Left lung (tissue), 10 donors: ENCODE measurements around the gene TUBGCP6. TPM values are rescaled to one million over a fixed set of nuclear protein-coding genes. Genes with fewer than 3 reads are reported as not detected.

ENCODE experiments used
- ATAC-seq: fragments of 200-7000 bp; cut with Tn5 transposase; one replicate; pipeline ENCODE4 v1.9.1; 2020; ENCODE audit warnings: moderate library complexity
- DNase-seq, 4 donors: peaks; one replicate each; pipeline ENCODE4 v3.0.0-alpha.2; 2013 to 2020
- H3K27ac ChIP-seq, 2 donors: fragments of 200-600 bp; sonication (generic) in 1 of 2; one replicate each; pipeline versions ENCODE4 v1.5.0 to v1.8.0; 2020 to 2021
- H3K27me3 ChIP-seq, 2 donors: fragments of 200-600 bp; sonication (generic) in 1 of 2; one replicate each; pipeline versions ENCODE4 v1.5.0 to v1.8.0; 2020 to 2021
- H3K36me3 ChIP-seq, 2 donors: fragments of 200-600 bp; sonication (generic) in 1 of 2; one replicate each; pipeline versions ENCODE4 v1.5.0 to v1.8.0; 2020 to 2021
- H3K4me1 ChIP-seq, 2 donors: fragments of 200-600 bp; one replicate each; pipeline ENCODE4 v1.8.0; 2021
- H3K4me3 ChIP-seq, 2 donors: fragments of 200-600 bp; sonication (generic) in 1 of 2; one replicate each; pipeline versions ENCODE4 v1.5.0 to v1.8.0; 2020 to 2021; ENCODE audit warnings: mild to moderate bottlenecking in 1 of 2
- H3K9me3 ChIP-seq, 2 donors: fragments of 200-600 bp; sonication (generic) in 1 of 2; one replicate each; pipeline versions ENCODE4 v1.5.0 to v1.8.0; 2020 to 2021
- intact Hi-C, 2 donors: fragments of 100-400 bp; cut with DNase I; formaldehyde crosslinking; loops; one replicate each; pipeline versions ENCODE4 v1.11.2 to v1.14.2; 2022
- polyA plus RNA-seq, 6 donors: library from polyadenylated mRNA; unstranded; fragments of 120-200 nt; gene quantifications; one replicate each; pipeline ENCODE4 v1.2.1, GENCODE V29; 2013; ENCODE audit not compliant: insufficient read length in 6 of 6
- total RNA-seq, 2 donors: library from RNA; stranded (reverse); fragmentation: NEBNext Ultra II Directional; extraction: Animal tissue kit (Norgen Biotek cat#: 25700); gene quantifications; one replicate each; pipeline ENCODE4 v1.2.1, GENCODE V29; 2021
- TF ChIP-seq, protein P1 (sequence below), 2 donors: fragments of 200-600 bp; sonication (generic) in 1 of 2; IDR thresholded peaks; one replicate each; pipeline versions ENCODE4 v1.5.0 to v1.8.0; 2021; ENCODE audit warnings: antibody characterized with exemption in 2 of 2
- donor health status: DM: no; HTN: yes; CAD: no.
- donor health status: DM: no; HTN: no; CAD: no.

TUBGCP6 gene
- total and polyA plus RNA-seq, 8 donors: 37.2 to 50.1 (median 42.7) TPM

DNA sequence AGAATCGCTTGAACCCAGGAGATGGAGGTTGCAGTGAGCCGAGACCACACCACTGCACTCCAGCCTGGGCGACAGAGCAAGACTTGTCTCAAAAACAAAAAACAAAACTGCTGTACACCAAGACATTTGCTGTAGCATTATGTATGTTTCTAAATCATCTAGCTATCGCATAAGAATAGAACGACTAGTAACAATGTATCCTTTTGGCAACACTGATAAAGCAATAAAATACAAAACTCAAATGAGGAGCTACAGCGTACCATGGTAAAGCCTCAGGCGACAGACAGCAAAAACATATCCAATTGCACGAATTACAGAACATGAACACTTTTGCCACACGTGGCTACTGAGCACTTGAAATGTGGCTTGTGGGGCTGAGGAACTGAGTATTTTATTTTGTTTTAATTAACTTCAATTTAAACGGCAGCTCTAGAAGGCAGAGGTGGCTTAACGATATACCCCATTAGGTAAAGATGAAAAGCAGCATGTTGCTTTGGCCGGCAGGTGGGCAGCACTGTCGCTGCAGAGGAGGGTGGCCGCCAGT is 2.3 kb downstream of the TUBGCP6 start:
- TF ChIP-seq, protein P1, sequence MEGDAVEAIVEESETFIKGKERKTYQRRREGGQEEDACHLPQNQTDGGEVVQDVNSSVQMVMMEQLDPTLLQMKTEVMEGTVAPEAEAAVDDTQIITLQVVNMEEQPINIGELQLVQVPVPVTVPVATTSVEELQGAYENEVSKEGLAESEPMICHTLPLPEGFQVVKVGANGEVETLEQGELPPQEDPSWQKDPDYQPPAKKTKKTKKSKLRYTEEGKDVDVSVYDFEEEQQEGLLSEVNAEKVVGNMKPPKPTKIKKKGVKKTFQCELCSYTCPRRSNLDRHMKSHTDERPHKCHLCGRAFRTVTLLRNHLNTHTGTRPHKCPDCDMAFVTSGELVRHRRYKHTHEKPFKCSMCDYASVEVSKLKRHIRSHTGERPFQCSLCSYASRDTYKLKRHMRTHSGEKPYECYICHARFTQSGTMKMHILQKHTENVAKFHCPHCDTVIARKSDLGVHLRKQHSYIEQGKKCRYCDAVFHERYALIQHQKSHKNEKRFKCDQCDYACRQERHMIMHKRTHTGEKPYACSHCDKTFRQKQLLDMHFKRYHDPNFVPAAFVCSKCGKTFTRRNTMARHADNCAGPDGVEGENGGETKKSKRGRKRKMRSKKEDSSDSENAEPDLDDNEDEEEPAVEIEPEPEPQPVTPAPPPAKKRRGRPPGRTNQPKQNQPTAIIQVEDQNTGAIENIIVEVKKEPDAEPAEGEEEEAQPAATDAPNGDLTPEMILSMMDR (IDR thresholded peaks at IDR 0.05): no peak
- no peaks in the 10 kb centered on the region for H3K9me3 ChIP-seq
- no peak for ATAC-seq
- no peaks in the 10 kb centered on the region for H3K27me3 ChIP-seq
- no peak for DNase-seq
- intact Hi-C loops: no loop called here
- H3K4me3 ChIP-seq: peak overlapping the region; percentile 76 to 93
- peaks cover 0 to 38% of the 10 kb centered on the region in 2 donors for H3K36me3 ChIP-seq
- H3K27ac ChIP-seq: no peak overlapping the region
- peaks cover 27 to 58% of the 10 kb centered on the region in 2 donors for H3K4me1 ChIP-seq

DNA sequence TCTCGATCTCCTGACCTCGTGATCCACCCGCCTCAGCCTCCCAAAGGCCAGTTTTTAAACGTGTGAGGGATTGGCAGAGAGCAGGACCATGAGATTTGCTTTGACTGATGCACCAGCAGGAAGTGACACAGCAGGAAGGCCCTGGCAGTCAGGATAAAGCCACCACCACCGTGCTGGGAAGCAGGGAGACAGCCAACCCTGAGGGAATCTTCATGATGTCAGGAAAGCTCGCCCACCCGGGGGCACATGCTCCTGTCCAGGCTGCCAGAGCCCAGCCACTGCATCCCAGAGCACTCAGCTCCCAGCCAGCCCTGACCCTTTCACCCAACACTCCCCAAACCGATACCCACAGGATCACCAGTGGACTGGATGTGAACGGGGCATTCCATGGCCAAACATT is 6.1 kb downstream of the TUBGCP6 start:
- H3K4me1 ChIP-seq: peaks cover 21 to 33% of the 10 kb centered on the region in 2 donors
- DNase-seq: no peak
- H3K4me3 ChIP-seq: no peak overlapping the region
- peaks cover 0 to 35% of the 10 kb centered on the region in 2 donors for H3K36me3 ChIP-seq
- no peaks in the 10 kb centered on the region for H3K27me3 ChIP-seq
- no peaks in the 10 kb centered on the region for H3K9me3 ChIP-seq
- intact Hi-C loops: no loop called here
- no peak overlapping the region for H3K27ac ChIP-seq
- ATAC-seq: no peak
- TF ChIP-seq, protein P1 (IDR thresholded peaks at IDR 0.05): no peak

DNA sequence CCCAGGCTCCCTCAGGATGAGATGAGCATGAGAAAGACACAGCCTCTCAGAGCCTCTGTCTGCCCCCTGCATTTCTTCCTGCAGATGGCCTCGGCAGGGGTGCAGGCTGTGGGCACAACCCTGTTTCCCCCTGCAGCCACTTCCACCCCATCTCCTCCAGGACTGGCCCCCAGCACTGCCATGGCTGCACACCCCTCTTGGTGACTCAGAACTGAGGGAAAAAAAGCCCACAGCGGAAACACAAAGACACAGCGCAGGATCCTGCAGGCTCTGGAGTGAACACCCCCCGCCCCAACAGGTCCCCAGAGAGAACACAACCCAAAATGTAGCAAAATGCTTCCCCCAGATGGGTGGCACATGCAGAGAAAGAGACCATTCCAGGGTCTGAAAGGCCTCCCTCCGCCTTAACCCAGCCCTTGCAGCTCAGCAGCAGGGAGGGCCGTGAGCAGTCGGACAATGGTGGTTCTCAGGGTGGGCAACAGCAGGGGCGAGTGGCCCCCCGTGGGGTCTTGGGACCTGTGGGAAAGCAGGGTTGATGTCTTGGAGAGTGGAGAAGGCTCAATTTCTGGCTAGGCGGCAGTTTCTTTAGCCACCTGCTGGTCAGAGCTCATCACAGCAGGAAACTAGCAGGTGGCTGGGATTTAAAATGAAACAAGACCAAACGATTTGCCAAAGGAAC is 8.0 kb downstream of the TUBGCP6 start:
- ATAC-seq: no peak
- no peak overlapping the region for H3K27ac ChIP-seq
- intact Hi-C loops: no loop called here
- TF ChIP-seq, protein P1 (IDR thresholded peaks at IDR 0.05): peak in 1 of 2 donors; percentile 12
- peaks cover 0 to 53% of the 10 kb centered on the region in 2 donors for H3K36me3 ChIP-seq
- no peaks in the 10 kb centered on the region for H3K27me3 ChIP-seq
- no peak for DNase-seq
- H3K9me3 ChIP-seq: no peaks in the 10 kb centered on the region
- no peak overlapping the region for H3K4me3 ChIP-seq
- peaks cover 8 to 14% of the 10 kb centered on the region in 2 donors for H3K4me1 ChIP-seq

DNA sequence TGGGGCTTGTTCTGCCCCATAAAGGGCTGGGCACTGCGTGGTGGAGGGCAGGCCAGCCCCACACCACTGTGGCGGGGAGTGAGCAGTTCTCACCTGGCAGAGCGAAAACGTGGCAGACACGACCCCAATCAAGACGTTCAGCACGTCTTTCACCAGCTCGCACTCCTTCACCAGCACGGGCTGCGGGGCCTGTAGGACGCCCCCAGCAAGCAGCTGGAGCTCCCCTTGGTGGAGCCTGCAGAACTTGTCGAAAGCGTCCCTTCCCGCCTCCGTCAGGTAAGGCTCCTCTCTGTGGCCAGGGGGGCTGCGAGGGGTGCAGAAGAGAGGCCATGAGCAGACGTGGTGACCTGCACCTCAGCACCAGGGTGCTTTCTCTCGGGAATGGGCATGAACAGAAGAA is 11.6 kb downstream of the TUBGCP6 start:
- Histone ChIP-seq H3K4me3 (no peak overlapping the region), H3K27ac (no peak overlapping the region), H3K4me1 (no peaks in the 10 kb centered on the region), H3K27me3 (no peaks in the 10 kb centered on the region), H3K9me3 (no peaks in the 10 kb centered on the region), H3K36me3 (peaks cover 0 to 67% of the 10 kb centered on the region in 2 donors)
- DNase-seq (no peak), ATAC-seq (no peak)
- intact Hi-C loops: no loop called here
- TF ChIP-seq, protein P1 (IDR thresholded peaks at IDR 0.05): no peak

DNA sequence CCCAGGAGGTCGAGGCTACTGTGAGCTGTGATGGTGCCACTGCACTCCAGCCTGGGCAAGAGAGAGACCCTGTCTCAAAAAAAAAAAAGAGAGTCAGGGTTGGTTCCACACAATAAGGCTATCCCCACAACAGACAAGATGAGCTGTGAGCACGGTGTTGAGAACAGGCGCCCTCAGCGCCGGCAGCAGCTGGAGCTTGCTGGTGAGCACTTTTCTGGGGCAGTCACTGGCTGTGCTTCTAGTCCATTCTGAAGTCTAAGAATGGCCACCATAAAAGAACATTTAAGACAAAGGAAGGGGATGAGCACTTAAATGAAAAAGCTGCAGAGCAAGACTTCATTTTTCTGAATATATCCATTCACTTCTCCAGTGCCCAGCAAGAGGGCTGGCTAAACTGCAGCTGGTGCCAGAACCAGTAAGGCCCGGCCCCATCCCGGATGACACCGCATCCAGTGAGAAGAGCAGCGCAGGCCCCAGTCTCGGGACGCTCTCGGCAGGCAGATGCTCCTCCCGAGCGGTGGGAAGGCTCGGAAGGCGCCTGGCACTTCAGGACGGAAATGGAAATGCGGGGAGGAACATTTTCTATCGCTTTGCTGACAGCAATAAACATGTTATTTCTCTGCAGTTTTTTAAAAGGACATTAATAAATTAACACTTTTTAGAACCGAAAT is 12.2 kb downstream of the TUBGCP6 start:
- Histone ChIP-seq H3K27ac (no peak overlapping the region), H3K9me3 (no peaks in the 10 kb centered on the region), H3K36me3 (peaks cover 0 to 71% of the 10 kb centered on the region in 2 donors), H3K27me3 (no peaks in the 10 kb centered on the region), H3K4me3 (no peak overlapping the region), H3K4me1 (no peaks in the 10 kb centered on the region)
- DNase-seq (no peak), ATAC-seq (no peak)
- intact Hi-C loops: no loop called here
- TF ChIP-seq, protein P1 (IDR thresholded peaks at IDR 0.05): no peak
